Measurements from ENCODE around the gene PPP2R5C. TPM values are rescaled to one million over a fixed set of nuclear protein-coding genes. Genes with fewer than 3 reads are reported as not detected.

The PPP2R5C gene
- total RNA-seq, 2 donors from 2014 or later = 146 to 153 TPM

- Histone ChIP-seq H3K27ac (no peak overlapping the region), H3K36me3 (no peaks in the 10 kb centered on the region), H3K4me3 (no peak overlapping the region), H3K4me1 (no peaks in the 10 kb centered on the region), H3K9me3 (no peaks in the 10 kb centered on the region), H3K9ac (ENCODE audit: low read depth in 2 of 2, low read length in 2 of 2) (no peak overlapping the region), H3K27me3 (no peaks in the 10 kb centered on the region)
- TF ChIP-seq, protein P1, sequence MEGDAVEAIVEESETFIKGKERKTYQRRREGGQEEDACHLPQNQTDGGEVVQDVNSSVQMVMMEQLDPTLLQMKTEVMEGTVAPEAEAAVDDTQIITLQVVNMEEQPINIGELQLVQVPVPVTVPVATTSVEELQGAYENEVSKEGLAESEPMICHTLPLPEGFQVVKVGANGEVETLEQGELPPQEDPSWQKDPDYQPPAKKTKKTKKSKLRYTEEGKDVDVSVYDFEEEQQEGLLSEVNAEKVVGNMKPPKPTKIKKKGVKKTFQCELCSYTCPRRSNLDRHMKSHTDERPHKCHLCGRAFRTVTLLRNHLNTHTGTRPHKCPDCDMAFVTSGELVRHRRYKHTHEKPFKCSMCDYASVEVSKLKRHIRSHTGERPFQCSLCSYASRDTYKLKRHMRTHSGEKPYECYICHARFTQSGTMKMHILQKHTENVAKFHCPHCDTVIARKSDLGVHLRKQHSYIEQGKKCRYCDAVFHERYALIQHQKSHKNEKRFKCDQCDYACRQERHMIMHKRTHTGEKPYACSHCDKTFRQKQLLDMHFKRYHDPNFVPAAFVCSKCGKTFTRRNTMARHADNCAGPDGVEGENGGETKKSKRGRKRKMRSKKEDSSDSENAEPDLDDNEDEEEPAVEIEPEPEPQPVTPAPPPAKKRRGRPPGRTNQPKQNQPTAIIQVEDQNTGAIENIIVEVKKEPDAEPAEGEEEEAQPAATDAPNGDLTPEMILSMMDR (IDR thresholded peaks at IDR 0.05) = no peak
- intact Hi-C loops (cut with DNase I) = no loop called here
- no peak for DNase-seq
These were observed 165.1 kb downstream of the PPP2R5C start for GRCh38 chr14:101926620-101927019.

GRCh38 chr14:101927859-101928258, 166.3 kb downstream of the PPP2R5C start:
- Histone ChIP-seq H3K9ac (ENCODE audit: low read depth in 2 of 2, low read length in 2 of 2) (no peak overlapping the region), H3K4me1 (no peaks in the 10 kb centered on the region), H3K27ac (peak overlapping the region; percentile 19), H3K27me3 (no peaks in the 10 kb centered on the region), H3K4me3 (no peak overlapping the region), H3K9me3 (no peaks in the 10 kb centered on the region), H3K36me3 (no peaks in the 10 kb centered on the region)
- DNase-seq = peak; percentile 61
- TF ChIP-seq, protein P1 (IDR thresholded peaks at IDR 0.05) = no peak
- intact Hi-C loops (cut with DNase I) = no loop called here

DNA sequence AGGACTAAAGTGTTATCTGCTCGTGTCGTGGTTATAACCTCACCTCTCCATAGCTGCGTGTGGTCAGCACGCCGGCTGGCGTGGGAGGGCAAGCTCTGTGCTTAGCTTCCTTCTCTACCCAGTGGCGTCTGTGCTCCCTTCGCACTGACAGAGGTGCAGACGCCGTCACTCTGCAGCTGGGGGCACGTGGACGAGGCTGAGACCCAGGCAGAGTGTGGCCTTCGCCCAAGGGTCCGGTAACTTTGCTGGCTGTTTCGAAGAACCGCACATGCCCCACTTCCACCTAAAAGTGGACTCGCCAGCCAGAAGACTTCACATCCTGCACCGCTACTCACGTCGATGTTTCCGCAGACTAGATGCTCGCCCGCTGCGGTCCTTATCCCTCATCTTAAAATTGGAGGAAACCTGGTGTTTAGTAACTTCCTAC, 166.9 kb downstream of the PPP2R5C start:
- Histone ChIP-seq H3K27ac (peak overlapping the region; percentile 19), H3K9ac (ENCODE audit: low read depth in 2 of 2, low read length in 2 of 2) (no peak overlapping the region)

GRCh38 chr14:101929096-101929495, 167.6 kb downstream of the PPP2R5C start:
- H3K9me3 ChIP-seq = no peaks in the 10 kb centered on the region
- no peak overlapping the region for H3K9ac ChIP-seq (ENCODE audit: low read depth in 2 of 2, low read length in 2 of 2)
- H3K4me3 ChIP-seq = no peak overlapping the region
- TF ChIP-seq, protein P1 (IDR thresholded peaks at IDR 0.05) = no peak
- H3K27me3 ChIP-seq = no peaks in the 10 kb centered on the region
- no peaks in the 10 kb centered on the region for H3K36me3 ChIP-seq
- intact Hi-C loops (cut with DNase I) = no loop called here
- no peaks in the 10 kb centered on the region for H3K4me1 ChIP-seq
- H3K27ac ChIP-seq = no peak overlapping the region
- no peak for DNase-seq

More for the DNA sequence above, 166.9 kb downstream of the PPP2R5C start:
- H3K36me3 ChIP-seq = no peaks in the 10 kb centered on the region
- H3K4me1 ChIP-seq = no peaks in the 10 kb centered on the region
- H3K4me3 ChIP-seq = no peak overlapping the region
- no peak for DNase-seq
- intact Hi-C loops (cut with DNase I) = no loop called here
- TF ChIP-seq, protein P1 (IDR thresholded peaks at IDR 0.05) = no peak
- H3K9me3 ChIP-seq = no peaks in the 10 kb centered on the region
- no peaks in the 10 kb centered on the region for H3K27me3 ChIP-seq

- Histone ChIP-seq H3K4me3 (no peak overlapping the region), H3K9ac (ENCODE audit: low read depth in 2 of 2, low read length in 2 of 2) (no peak overlapping the region), H3K27me3 (no peaks in the 10 kb centered on the region), H3K9me3 (no peaks in the 10 kb centered on the region), H3K36me3 (no peaks in the 10 kb centered on the region), H3K27ac (no peak overlapping the region), H3K4me1 (no peaks in the 10 kb centered on the region)
- intact Hi-C loops (cut with DNase I) = no loop called here
- DNase-seq = no peak
- TF ChIP-seq, protein P1 (IDR thresholded peaks at IDR 0.05) = no peak
These were observed 168.4 kb downstream of the PPP2R5C start for GRCh38 chr14:101929946-101930345.

Data from colonic mucosa (tissue), 4 donors.